Spleen (tissue), 7 donors: ENCODE data around the gene TAX1BP1.

ENCODE experiments used
- POLR2AphosphoS5 ChIP-seq, 3 donors: sonication (generic); formaldehyde crosslinking; IDR thresholded peaks; one replicate each; pipeline ENCODE4 v1.5.1; 2017; ENCODE audit warnings: antibody characterized with exemption in 3 of 3
- TF ChIP-seq, protein P1 (sequence below), 11 experiments: fragments of 200-600 bp in 7 of 11; fragments of 450-650 bp in 4 of 11; sonication (generic) in 4 of 11; IDR thresholded peaks in 8 of 11; conservative IDR thresholded peaks in 3 of 11; 1 replicate in 7 of 11; 2 replicates in 4 of 11; pipeline versions ENCODE4 v1.4.0 to v1.8.0; 2016 to 2021; ENCODE audit warnings: antibody characterized with exemption in 11 of 11, inconsistent platforms in 4 of 11, mild to moderate bottlenecking in 1 of 11
- donor health status: DM: no; HTN: no; CAD: no; lungs with moderate emphysema.
- donor health status: DM: no; HTN: no; CAD: no.
- donor health status: DM: no; HTN: no; CAD: no.

DNA sequence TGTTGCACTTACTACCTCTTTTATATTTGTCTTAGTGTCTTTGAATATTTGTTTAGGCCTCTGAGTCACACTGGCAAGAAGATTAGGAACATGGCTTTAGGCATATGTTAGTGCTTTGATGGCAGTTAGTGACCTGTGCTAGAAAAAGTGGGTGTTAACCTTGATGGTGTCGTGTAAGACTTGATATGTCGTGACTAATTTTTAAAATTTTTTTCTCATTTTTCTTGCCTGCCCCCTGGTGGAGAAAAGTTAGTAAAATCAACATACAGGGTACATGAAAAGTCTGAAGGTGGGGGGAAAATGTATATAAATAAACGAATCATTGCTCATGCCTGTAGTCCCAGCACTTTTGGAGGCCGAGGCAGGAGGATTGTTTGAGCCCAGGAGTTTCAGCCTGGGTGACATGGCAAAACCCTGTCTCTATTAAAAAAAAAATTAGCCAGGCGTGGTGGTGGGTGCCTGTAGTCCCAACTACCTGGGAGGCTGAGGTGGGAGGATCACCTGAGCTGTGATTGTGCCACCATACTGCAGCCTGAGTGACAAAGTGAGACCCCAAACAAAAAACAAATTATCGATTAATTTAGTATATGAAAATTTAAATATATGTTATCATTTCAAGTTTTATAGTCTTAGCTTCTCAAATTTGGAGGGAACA is 44.6 kb downstream of the TAX1BP1 start:
- TF ChIP-seq, protein P1, sequence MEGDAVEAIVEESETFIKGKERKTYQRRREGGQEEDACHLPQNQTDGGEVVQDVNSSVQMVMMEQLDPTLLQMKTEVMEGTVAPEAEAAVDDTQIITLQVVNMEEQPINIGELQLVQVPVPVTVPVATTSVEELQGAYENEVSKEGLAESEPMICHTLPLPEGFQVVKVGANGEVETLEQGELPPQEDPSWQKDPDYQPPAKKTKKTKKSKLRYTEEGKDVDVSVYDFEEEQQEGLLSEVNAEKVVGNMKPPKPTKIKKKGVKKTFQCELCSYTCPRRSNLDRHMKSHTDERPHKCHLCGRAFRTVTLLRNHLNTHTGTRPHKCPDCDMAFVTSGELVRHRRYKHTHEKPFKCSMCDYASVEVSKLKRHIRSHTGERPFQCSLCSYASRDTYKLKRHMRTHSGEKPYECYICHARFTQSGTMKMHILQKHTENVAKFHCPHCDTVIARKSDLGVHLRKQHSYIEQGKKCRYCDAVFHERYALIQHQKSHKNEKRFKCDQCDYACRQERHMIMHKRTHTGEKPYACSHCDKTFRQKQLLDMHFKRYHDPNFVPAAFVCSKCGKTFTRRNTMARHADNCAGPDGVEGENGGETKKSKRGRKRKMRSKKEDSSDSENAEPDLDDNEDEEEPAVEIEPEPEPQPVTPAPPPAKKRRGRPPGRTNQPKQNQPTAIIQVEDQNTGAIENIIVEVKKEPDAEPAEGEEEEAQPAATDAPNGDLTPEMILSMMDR (IDR thresholded peaks at IDR 0.05 in 8 of 11, conservative IDR thresholded peaks at IDR 0.05 in 3 of 11), result peak in 10 of 11 experiments; percentile 23 to 62 (median 51)
- no peak for TF ChIP-seq POLR2AphosphoS5 (IDR thresholded peaks at IDR 0.05)
